Measurements from ENCODE around the gene INHA. TPM values are rescaled to one million over a fixed set of nuclear protein-coding genes. Genes with fewer than 3 reads are reported as not detected.

The INHA gene
- total RNA-seq, 1 experiment from 2014 or later: not detected

DNA sequence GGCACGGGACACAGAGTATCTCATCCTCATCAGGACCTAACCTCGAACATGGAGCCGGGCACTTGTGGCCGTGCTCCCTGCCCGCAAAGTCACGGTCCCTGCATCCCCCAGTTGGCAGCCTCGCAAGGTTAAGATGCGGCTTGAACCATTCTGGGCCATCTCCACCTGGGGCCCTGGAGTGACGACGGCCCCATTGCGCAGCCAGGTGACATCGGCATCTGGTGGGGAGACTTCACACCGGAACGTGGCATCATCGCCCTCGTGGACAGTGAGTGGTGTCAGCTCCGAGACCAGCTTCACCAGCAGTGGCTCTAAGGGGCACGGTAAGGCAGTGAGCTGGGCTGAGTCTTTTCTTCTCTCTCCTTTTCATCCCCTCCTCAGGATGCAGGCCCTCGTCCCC, 15.7 kb upstream of the INHA start:
- Histone ChIP-seq H3K9me2 (ENCODE audit: insufficient read depth) (no peaks in the 10 kb centered on the region), H3K9ac (ENCODE audit: low read length) (no peak overlapping the region), H3K4me3 (replicated peaks in 1 of 2; ENCODE audit: low read depth in 1 of 2, low read length in 2 of 2) (no peak overlapping the region), H2AFZ (ENCODE audit: low read depth, low read length, poor library complexity, severe bottlenecking) (no peak overlapping the region), H3K27me3 (ENCODE audit: insufficient read depth, low read length) (no peaks in the 10 kb centered on the region), H3K9me3 (ENCODE audit: control insufficient read depth in 1 of 2, insufficient read depth in 1 of 2, low read depth in 1 of 2, low read length in 2 of 2) (no peaks in the 10 kb centered on the region), H3K4me2 (ENCODE audit: low read length) (no peak overlapping the region), H4K20me1 (ENCODE audit: insufficient read depth) (no peaks in the 10 kb centered on the region), H3K36me3 (ENCODE audit: control insufficient read depth in 1 of 2, insufficient read depth in 2 of 2, low read length in 2 of 2) (no peaks in the 10 kb centered on the region), H3K27ac (ENCODE audit: low read depth, low read length) (no peak overlapping the region), H3K79me2 (ENCODE audit: insufficient read depth, low read length) (peaks cover 3% of the 10 kb centered on the region; the same call in 1 of the 2 replicates), H3K4me1 (ENCODE audit: control insufficient read depth in 1 of 2, insufficient read depth in 2 of 2, low read length in 2 of 2) (peaks cover 0 to 13% of the 10 kb centered on the region in 2 experiments; a peak in 1 of 4 replicates)
- no peak for TF ChIP-seq EZH2 (IDR thresholded peaks at IDR 0.05)
- no peak for TF ChIP-seq RAD21 (IDR thresholded peaks at IDR 0.05; ENCODE audit: low read depth)
- TF ChIP-seq SP1 (IDR thresholded peaks at IDR 0.05; ENCODE audit: low read depth): no peak
- TF ChIP-seq YY1 (IDR thresholded peaks at IDR 0.05; ENCODE audit: extremely low read depth, insufficient replicate concordance, low read depth, low read length): no peak
- no peak for TF ChIP-seq SRF (IDR thresholded peaks at IDR 0.05; ENCODE audit: low read depth)
- ATAC-seq (no peak), DNase-seq (ENCODE audit: low read depth, low spot score) (no peak)
- ChIA-PET POLR2A (no interaction called here), RAD21 (ENCODE audit: low non-redundant PET in 1 of 2, low total read pairs in 2 of 2, uncharacterized antibody in 2 of 2, unreplicated experiment in 2 of 2) (no interaction called here), CTCF (no interaction called here)
- BruUV-seq (replicated peaks): no TSS peak
- intact Hi-C loops (cut with micrococcal nuclease): no loop called here

GRCh38 chr2:219557320-219557719, 14.8 kb upstream of the INHA start:
- no peaks in the 10 kb centered on the region for H3K36me3 ChIP-seq (ENCODE audit: control insufficient read depth in 1 of 2, insufficient read depth in 2 of 2, low read length in 2 of 2)
- DNase-seq (ENCODE audit: low read depth, low spot score) (no peak), ATAC-seq (no peak)
- no TSS peak for BruUV-seq (replicated peaks)
- no peak overlapping the region for H3K4me3 ChIP-seq (replicated peaks in 1 of 2; ENCODE audit: low read depth in 1 of 2, low read length in 2 of 2)
- no peak overlapping the region for H2AFZ ChIP-seq (ENCODE audit: low read depth, low read length, poor library complexity, severe bottlenecking)
- no peaks in the 10 kb centered on the region for H4K20me1 ChIP-seq (ENCODE audit: insufficient read depth)
- H3K9me3 ChIP-seq (ENCODE audit: control insufficient read depth in 1 of 2, insufficient read depth in 1 of 2, low read depth in 1 of 2, low read length in 2 of 2): no peaks in the 10 kb centered on the region
- no peaks in the 10 kb centered on the region for H3K9me2 ChIP-seq (ENCODE audit: insufficient read depth)
- POLR2A ChIA-PET: no interaction called here
- H3K4me2 ChIP-seq (ENCODE audit: low read length): no peak overlapping the region
- no peak overlapping the region for H3K27ac ChIP-seq (ENCODE audit: low read depth, low read length)
- RAD21 ChIA-PET (ENCODE audit: low non-redundant PET in 1 of 2, low total read pairs in 2 of 2, uncharacterized antibody in 2 of 2, unreplicated experiment in 2 of 2): no interaction called here
- H3K27me3 ChIP-seq (ENCODE audit: insufficient read depth, low read length): no peaks in the 10 kb centered on the region
- peaks cover 0 to 10% of the 10 kb centered on the region in 2 experiments; a peak in 1 of 4 replicates for H3K4me1 ChIP-seq (ENCODE audit: control insufficient read depth in 1 of 2, insufficient read depth in 2 of 2, low read length in 2 of 2)
- CTCF ChIA-PET: no interaction called here
- no peaks in the 10 kb centered on the region for H3K79me2 ChIP-seq (ENCODE audit: insufficient read depth, low read length)
- intact Hi-C loops (cut with micrococcal nuclease): no loop called here
- H3K9ac ChIP-seq (ENCODE audit: low read length): no peak overlapping the region
- TF ChIP-seq TCF7L2 (IDR thresholded peaks at IDR 0.05; ENCODE audit: borderline replicate concordance, extremely low read depth, insufficient read depth, insufficient read length) (no peak), JUND (IDR thresholded peaks at IDR 0.05) (no peak), EZH2phosphoT487 (IDR thresholded peaks at IDR 0.05; ENCODE audit: borderline replicate concordance) (no peak), ZNF274 (IDR thresholded peaks at IDR 0.05; ENCODE audit: low read depth, low read length) (no peak), ATF3 (IDR thresholded peaks at IDR 0.05) (no peak), RAD21 (IDR thresholded peaks at IDR 0.05; ENCODE audit: low read depth) (no peak), EGR1 (IDR thresholded peaks at IDR 0.05; ENCODE audit: low read depth) (no peak), ELF1 (IDR thresholded peaks at IDR 0.05; ENCODE audit: borderline replicate concordance, low read depth) (no peak), FOSL1 (IDR thresholded peaks at IDR 0.05; ENCODE audit: low read depth) (no peak), CEBPB (IDR thresholded peaks at IDR 0.05; ENCODE audit: low read depth) (no peak), POLR2AphosphoS5 (IDR thresholded peaks at IDR 0.05; ENCODE audit: low read depth, low read length) (no peak), YY1 (IDR thresholded peaks at IDR 0.05; ENCODE audit: extremely low read depth, insufficient replicate concordance, low read depth, low read length) (no peak), SRF (IDR thresholded peaks at IDR 0.05; ENCODE audit: low read depth) (no peak), SIN3A (IDR thresholded peaks at IDR 0.05; ENCODE audit: low read depth) (no peak)
- TF ChIP-seq, protein P1, sequence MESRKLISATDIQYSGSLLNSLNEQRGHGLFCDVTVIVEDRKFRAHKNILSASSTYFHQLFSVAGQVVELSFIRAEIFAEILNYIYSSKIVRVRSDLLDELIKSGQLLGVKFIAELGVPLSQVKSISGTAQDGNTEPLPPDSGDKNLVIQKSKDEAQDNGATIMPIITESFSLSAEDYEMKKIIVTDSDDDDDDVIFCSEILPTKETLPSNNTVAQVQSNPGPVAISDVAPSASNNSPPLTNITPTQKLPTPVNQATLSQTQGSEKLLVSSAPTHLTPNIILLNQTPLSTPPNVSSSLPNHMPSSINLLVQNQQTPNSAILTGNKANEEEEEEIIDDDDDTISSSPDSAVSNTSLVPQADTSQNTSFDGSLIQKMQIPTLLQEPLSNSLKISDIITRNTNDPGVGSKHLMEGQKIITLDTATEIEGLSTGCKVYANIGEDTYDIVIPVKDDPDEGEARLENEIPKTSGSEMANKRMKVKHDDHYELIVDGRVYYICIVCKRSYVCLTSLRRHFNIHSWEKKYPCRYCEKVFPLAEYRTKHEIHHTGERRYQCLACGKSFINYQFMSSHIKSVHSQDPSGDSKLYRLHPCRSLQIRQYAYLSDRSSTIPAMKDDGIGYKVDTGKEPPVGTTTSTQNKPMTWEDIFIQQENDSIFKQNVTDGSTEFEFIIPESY (IDR thresholded peaks at IDR 0.05; ENCODE audit: extremely low read depth, insufficient replicate concordance, low read length): no peak
- TF ChIP-seq, protein P2, sequence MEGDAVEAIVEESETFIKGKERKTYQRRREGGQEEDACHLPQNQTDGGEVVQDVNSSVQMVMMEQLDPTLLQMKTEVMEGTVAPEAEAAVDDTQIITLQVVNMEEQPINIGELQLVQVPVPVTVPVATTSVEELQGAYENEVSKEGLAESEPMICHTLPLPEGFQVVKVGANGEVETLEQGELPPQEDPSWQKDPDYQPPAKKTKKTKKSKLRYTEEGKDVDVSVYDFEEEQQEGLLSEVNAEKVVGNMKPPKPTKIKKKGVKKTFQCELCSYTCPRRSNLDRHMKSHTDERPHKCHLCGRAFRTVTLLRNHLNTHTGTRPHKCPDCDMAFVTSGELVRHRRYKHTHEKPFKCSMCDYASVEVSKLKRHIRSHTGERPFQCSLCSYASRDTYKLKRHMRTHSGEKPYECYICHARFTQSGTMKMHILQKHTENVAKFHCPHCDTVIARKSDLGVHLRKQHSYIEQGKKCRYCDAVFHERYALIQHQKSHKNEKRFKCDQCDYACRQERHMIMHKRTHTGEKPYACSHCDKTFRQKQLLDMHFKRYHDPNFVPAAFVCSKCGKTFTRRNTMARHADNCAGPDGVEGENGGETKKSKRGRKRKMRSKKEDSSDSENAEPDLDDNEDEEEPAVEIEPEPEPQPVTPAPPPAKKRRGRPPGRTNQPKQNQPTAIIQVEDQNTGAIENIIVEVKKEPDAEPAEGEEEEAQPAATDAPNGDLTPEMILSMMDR (IDR thresholded peaks at IDR 0.05 in 2 of 3, conservative IDR thresholded peaks at IDR 0.05 in 1 of 3; ENCODE audit: borderline replicate concordance in 1 of 3, insufficient read depth in 1 of 3, low read depth in 2 of 3, low read length in 2 of 3): no peak

All from HCT116 (cell line).